Nucleus accumbens (tissue), 56 donors: ENCODE results near the gene CUL3.
"Not testable (repeated sequence)": the region's sequence is repeated elsewhere in the genome, so short reads cannot be mapped to it uniquely, and the experiment has no call there.

Source experiments
- DNase-seq, 56 donors: peaks; one replicate each; lab custom pipeline; 2025; lab: John Stamatoyannopoulos, UW

The CUL3 gene

DNA sequence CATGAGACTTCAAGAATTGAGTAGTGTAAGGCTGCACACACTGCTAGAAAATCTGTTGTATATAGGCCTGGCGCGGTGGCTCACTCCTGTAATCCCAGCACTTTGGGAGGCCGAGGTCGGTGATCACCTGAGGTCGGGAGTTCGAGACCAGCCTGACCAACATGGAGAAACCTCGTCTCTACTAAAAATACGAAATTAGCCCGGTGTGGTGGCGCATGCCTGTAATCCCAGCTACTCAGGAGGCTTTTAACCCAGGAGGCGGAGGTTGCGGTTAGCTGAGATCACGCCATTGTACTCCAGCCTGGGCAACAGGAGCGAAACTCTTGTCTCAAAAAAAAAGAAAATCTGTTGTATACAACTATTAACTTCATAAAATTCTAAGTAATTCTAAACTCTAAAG is 2.1 kb downstream of the CUL3 start:
- DNase-seq = not testable (repeated sequence)

DNA sequence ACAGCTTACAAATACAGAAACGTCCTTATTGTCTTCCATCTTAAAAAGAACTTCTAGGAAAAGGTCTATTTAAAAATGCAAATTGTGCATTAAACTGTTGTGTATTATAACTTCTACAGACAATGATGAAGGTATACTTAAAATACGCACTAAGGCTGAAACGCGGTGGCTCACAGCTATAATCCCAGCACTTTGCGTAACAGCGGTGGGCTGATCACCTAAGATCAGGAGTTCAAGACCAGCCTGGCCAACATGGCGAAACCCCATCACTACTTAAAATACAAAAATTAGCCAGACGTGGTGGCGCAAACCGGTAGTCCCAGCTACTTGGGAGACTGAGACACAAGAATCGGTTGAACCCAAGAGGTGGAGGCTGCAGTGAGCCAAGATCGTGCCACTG is 4.9 kb downstream of the CUL3 start:
- DNase-seq = no peak

DNA sequence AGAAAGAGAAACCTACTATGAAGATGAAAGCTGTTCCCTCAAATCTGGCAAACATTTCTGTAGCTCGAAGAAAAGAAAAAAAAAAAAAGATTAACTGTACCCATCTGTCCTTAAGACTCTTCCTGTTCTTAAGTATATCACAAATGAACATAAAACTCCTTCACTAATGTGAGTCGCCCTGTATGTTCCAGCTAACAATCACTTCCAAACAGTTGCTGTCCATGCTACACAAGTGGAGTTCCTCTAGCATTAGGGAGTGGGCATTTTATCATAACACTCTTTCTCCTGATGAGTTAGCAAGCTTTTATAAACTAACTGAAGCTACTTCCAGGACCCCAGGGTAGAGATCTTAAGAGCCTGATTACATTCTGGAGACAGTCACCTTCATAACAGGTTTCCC is 5.8 kb downstream of the CUL3 start:
- no peak for DNase-seq

DNA sequence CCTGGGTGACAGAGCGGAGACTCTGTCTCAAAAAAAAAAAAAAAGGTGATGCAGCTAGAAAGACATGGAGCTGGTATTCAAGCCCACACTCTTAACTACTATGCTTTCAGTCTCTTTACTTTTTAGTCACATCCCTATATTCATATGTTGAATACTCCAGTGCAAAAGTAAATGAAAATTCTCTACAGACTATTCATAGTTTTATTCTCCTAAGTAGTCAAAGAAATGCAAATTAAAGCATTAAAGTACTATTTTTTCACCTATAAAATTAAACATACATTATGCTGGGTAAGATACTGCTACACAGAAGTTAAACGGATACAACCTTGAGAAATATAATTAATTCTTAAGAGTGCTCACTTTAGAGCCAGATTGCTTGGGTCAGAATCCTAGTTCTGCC is 7.6 kb downstream of the CUL3 start:
- no peak for DNase-seq

DNA sequence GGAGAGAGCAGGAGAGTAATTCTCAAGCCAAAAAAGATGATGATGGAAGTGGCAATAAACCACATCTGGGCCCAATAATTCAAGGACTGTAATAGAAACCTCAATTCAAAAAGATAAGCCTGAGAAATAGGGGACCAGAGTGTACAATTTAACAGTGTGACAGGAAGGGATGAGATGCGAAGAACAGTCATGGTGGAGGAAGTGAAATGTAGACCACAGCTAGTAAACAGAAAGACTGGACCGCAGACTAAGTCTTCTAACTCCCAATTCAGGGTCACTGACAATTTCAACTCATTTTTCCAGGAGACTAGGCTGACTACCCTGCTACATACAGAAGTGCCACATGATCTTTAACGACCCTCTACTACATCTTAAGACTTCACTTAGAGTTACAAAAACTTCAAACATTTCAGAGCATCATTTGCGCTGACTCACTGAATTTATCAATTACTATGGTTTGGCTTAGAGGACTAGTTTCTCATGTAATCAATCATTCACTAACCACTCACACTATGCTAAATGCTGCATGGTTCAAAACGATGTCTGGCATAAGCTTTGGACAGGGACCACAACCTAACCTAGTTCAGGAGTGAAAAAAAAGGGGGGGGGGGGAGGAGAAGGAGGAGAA is 9.0 kb downstream of the CUL3 start:
- no peak for DNase-seq

DNA sequence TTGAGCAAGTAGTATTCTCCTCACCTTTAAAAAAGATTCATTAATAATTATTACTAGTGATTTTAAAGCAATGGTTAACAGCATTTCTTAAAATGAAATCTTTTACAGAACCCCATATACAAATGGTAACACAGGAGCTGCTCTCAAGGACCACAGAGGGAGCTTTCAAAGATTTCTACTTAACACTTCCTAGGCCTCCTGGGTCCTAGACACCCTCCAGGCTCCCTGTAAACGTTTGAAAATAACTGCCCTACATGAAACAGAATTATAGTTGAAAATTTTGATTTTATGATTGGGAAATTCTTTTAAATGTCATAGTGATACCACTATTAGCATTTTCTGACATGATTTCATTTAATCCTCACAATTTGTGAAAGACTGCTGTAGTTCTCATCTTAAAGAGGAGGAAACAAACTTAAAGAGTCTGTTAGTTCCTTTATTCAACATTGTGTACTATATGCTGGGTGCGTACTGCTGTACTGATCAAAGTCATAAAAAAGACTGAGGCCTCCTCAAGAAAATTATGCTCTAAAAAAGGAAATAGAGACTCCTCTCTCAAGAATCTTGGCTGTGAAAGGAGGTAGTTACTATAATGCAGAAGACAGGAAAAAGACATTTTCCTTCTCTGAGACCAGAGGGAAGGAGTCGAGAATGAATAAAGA is 10.6 kb downstream of the CUL3 start:
- DNase-seq = no peak

DNA sequence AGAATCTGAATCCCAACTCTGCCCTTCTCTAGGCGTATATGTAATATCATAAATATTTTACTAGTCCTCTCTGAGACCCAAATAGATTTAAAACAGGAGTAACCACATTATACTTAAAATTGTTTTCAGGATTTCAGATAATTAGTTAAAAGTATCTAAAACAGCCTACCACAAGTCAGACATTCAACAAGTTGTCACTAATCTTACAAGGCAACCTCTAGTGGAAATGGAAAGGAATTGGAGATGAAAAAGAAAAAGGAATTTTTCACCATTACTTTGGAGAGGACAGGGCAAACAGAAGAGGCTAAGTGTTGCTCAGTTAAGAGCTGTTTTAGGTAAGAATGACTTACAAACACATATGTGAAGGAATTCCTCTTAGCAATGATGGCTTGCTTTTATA is 11.4 kb downstream of the CUL3 start:
- DNase-seq = no peak

DNA sequence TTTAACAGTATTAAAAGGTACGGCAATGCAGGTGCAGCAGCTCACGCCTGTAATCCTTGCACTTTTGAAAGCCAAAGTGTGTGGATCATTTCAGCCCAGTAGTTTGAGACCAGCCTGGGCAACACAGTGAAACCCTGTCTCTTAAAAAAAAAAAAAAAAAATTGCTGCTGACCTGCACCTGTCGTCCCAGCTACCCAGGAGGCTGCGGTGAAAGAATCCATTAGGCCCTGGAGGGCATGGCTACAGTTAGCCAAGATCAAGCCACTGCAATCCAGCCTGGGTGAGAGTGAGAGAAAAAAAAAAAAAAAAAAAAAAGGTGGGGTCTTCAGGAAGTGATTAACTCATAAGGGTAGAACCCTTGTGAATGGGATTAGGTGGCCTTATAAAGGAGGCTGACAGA is 12.8 kb downstream of the CUL3 start:
- DNase-seq = no peak

- DNase-seq = no peak
These were observed 14.7 kb downstream of the CUL3 start for GRCh38 chr2:224570328-224570993.

DNA sequence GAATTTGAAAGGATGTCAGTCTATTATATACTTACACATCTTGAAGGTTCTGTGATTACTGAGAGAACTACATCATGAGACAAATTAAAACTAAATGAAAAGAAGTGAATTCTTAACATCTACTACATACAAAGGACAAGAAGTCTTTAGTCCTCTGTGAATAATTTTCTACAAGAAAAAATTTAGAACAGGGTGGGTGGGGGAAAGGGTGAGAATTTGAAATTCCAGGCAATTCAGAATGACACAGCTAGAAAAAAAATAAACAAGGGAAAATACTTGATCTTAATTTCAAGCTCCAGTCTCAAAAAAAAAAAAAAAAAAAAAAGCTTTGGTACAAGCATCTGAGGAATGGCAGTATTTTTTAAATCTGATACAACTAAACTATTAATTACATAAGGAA is 15.5 kb downstream of the CUL3 start:
- no peak for DNase-seq

DNA sequence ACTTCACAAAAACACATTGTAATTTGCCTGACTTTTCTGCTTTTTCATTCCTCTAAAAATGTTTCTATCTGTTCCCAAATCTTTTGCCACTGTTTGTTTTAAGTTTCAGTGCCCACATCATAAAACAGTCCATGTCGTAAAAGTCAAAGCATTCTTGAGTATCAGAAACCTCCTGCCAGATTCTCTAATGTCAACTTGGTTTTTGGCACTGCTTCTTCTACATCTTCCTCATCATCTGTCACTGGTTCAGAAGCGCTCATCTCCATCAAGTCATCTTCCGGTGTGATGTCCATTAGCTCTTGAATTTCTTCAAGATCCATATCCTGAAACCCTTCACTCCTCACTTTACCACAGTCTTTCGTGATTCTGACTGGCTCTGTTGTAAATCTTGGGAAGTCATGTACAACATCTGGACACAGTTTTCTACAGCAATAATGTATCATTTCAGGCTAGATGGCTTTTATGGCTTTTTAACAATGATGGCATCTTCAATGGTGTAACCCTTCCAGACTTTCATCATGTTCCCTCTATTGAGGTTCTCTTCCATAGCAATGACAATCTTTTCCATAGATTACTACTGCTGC is 19.6 kb downstream of the CUL3 start:
- no peak for DNase-seq

GRCh38 chr2:224563537-224563936 is 21.6 kb downstream of the CUL3 start:
- no peak for DNase-seq

DNA sequence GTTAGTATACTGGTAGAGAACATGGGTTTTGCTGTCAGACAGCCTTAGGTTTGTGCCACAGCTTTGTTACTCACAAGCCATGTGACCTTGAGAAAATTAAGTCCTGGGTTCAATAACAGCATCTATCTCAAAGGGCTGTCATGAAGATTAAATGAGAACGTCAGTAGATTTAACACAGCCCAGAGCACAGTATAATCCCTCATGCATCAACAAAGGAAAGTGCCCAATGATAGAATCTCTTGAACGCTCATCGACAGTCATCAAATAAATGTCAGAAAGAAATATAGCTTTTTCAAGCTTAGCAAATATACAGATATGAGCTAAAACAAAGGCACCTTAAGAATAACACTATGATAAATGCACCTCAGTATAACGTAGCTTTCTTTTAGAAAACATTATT is 22.3 kb downstream of the CUL3 start:
- no peak for DNase-seq

DNA sequence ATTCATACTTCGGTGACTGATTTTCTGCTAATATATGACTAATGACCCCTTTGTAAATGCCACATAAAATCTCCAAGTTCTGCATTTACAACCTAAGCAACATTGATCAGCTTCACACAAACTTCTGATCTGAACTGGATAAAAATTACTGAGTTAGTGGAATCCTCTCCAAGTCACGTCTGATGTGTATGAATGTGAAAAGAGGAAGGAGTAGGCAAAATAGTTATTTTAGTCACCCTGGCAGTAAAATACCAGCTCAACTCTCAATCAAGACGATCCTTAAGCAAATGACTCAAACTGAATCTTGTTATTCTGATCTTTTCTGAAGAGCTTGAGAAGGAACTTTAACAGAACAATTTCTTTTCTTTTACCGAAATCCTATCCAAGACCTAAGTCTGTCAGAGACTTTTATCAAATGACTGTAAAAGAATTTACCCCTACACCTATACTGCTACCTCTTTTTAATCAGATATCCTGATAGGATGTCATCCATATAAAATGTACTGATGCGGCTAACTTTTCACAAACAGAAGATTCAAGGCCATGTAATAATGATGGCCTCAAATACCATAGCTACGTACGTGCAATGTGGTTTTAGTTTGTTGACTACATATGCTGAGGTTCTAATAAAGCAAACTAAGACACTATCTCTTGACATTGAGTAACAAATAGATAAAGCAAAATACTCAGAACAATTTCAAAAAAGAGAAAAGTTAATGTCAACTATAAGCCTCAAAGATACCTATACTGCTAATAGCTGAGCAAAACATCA is 23.7 kb downstream of the CUL3 start:
- DNase-seq = no peak

GRCh38 chr2:224560549-224560948 is 24.6 kb downstream of the CUL3 start:
- DNase-seq = no peak

DNA sequence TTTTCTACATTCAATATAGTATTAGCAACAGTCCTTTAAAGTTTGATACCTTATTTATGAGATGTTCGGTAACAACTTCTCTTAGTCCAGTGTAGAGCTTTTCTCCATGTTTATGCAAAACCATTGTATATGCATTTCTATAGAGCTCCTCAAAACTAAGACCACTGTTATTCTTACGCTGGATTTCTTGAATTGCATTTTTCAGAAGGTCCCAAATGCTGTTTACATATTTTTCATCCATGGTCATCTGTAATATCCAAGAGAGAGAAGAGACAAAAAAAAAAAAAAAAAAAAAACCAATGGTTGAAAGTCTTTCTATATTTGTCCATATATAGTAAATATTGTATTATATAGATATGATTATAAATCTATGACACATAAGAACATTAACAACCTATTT is 27.6 kb downstream of the CUL3 start:
- DNase-seq = no peak

DNA sequence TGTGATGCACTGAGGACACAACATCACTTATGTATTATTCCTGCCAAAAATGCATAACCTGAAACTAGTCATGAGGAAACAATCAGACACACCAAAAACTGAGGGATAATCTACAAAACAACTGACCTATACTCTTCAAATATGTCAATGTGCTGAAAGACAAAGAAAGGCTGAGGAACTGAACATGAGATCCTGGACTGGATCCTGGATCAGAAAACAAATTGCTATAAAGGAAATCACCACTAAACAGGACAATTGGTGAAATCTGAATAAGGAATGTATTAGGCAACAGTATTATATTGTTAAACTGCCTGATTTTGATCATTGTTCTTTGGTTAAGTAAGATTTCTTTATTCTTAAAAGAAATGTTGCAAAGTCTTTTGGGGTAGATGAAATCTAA is 28.8 kb downstream of the CUL3 start:
- DNase-seq = no peak

- DNase-seq = no peak
These were observed 29.3 kb downstream of the CUL3 start for GRCh38 chr2:224555823-224556366.

DNA sequence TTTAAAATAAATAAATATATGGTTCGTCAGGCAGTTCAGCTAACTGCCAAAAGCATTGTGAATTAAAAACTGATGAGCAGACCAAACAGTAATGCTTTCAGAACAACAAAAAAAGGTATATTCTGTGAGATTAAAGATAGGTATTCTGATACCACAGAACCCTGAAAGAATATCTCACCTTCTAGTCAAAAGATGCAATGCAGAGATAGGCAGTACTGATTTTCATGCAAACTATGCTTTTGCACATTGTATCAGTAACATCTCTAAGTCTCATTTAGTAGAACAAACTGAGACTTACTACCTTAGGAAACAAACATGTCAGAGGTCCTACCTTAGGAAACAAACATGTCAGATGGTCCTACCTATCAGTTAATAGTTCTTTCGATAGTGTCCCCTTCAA is 32.4 kb downstream of the CUL3 start:
- DNase-seq = no peak

GRCh38 chr2:224551693-224552092 is 33.5 kb downstream of the CUL3 start:
- no peak for DNase-seq

DNA sequence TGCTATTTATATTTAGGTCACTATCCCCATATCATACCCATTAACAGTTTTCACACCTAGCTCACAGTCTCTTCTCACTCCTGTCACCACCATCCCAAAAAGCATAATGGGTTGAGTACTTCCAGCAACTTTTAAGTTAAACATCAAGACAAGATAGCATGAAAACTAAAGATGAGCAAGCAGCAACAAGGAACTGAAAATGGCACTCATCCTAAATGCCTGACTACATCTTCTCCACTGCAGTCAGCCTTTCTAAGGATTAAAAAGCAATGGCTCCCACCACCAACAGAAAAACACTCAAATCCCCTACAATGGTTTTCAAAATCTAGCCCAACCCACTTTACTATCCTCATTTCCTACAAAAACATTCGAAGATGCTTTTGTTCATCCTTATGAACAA is 38.2 kb downstream of the CUL3 start:
- no peak for DNase-seq
